Measurements from ENCODE around the gene RAB36.

RAB36 gene

GRCh38 chr22:23199159-23199558 lies 53.9 kb downstream of the RAB36 start:
- Histone ChIP-seq H3K9me2 (replicated peaks; ENCODE audit: low read depth, low read length) (no peaks in the 10 kb centered on the region), H3K9me3 (ENCODE audit: insufficient read depth, low read depth, low read length) (no peaks in the 10 kb centered on the region), H3K4me2 (ENCODE audit: low read depth, low read length, poor library complexity, severe bottlenecking) (no peak overlapping the region), H4K20me1 (ENCODE audit: insufficient read depth, low read length, poor library complexity, severe bottlenecking) (peaks cover 95% of the 10 kb centered on the region), H3K27me3 (ENCODE audit: insufficient read depth, low read length, poor library complexity, severe bottlenecking) (no peaks in the 10 kb centered on the region), H3K4me3 (ENCODE audit: low read length, poor library complexity, severe bottlenecking) (no peak overlapping the region), H3K79me2 (ENCODE audit: insufficient read depth, low read length) (peaks cover 100% of the 10 kb centered on the region), H3F3A (ENCODE audit: low read depth) (no peaks in the 10 kb centered on the region), H2AFZ (ENCODE audit: low read length) (no peak overlapping the region), H3K4me1 (ENCODE audit: insufficient read depth, low read length, poor library complexity, severe bottlenecking) (peaks cover 7% of the 10 kb centered on the region), H3K36me3 (ENCODE audit: insufficient read depth, low read length) (peaks cover 80% of the 10 kb centered on the region), H3K9ac (ENCODE audit: low read depth, low read length, poor library complexity, severe bottlenecking) (no peak overlapping the region)
- TF ChIP-seq EZH2phosphoT487 (IDR thresholded peaks at IDR 0.05; ENCODE audit: borderline replicate concordance) = no peak

- H3K4me1 ChIP-seq (ENCODE audit: insufficient read depth, low read length, poor library complexity, severe bottlenecking) = peaks cover 7% of the 10 kb centered on the region
- no peak overlapping the region for H2AFZ ChIP-seq (ENCODE audit: low read length)
- H3K27me3 ChIP-seq (ENCODE audit: insufficient read depth, low read length, poor library complexity, severe bottlenecking) = no peaks in the 10 kb centered on the region
- no peak overlapping the region for H3K4me2 ChIP-seq (ENCODE audit: low read depth, low read length, poor library complexity, severe bottlenecking)
- no peak for TF ChIP-seq EZH2phosphoT487 (IDR thresholded peaks at IDR 0.05; ENCODE audit: borderline replicate concordance)
- no peak for TF ChIP-seq CTCF (conservative IDR thresholded peaks at IDR 0.05; ENCODE audit: low read length)
- no peaks in the 10 kb centered on the region for H3K9me2 ChIP-seq (replicated peaks; ENCODE audit: low read depth, low read length)
- H3K9me3 ChIP-seq (ENCODE audit: insufficient read depth, low read depth, low read length) = no peaks in the 10 kb centered on the region
- peaks cover 100% of the 10 kb centered on the region for H3K79me2 ChIP-seq (ENCODE audit: insufficient read depth, low read length)
- H4K20me1 ChIP-seq (ENCODE audit: insufficient read depth, low read length, poor library complexity, severe bottlenecking) = peaks cover 96% of the 10 kb centered on the region
- peaks cover 88% of the 10 kb centered on the region for H3K36me3 ChIP-seq (ENCODE audit: insufficient read depth, low read length)
- no peak overlapping the region for H3K9ac ChIP-seq (ENCODE audit: low read depth, low read length, poor library complexity, severe bottlenecking)
- no peak overlapping the region for H3K4me3 ChIP-seq (ENCODE audit: low read length, poor library complexity, severe bottlenecking)
- H3F3A ChIP-seq (ENCODE audit: low read depth) = no peaks in the 10 kb centered on the region
Observed at GRCh38 chr22:23200898-23201297, 55.6 kb downstream of the RAB36 start.

GRCh38 chr22:23202812-23203451 lies 57.7 kb downstream of the RAB36 start:
- peaks cover 100% of the 10 kb centered on the region for H3K79me2 ChIP-seq (ENCODE audit: insufficient read depth, low read length)
- H3K27me3 ChIP-seq (ENCODE audit: insufficient read depth, low read length, poor library complexity, severe bottlenecking) = no peaks in the 10 kb centered on the region
- H3K4me2 ChIP-seq (ENCODE audit: low read depth, low read length, poor library complexity, severe bottlenecking) = no peak overlapping the region
- no peak overlapping the region for H3K9ac ChIP-seq (ENCODE audit: low read depth, low read length, poor library complexity, severe bottlenecking)
- no peak for TF ChIP-seq CTCF (conservative IDR thresholded peaks at IDR 0.05; ENCODE audit: low read length)
- TF ChIP-seq EZH2phosphoT487 (IDR thresholded peaks at IDR 0.05; ENCODE audit: borderline replicate concordance) = no peak
- H4K20me1 ChIP-seq (ENCODE audit: insufficient read depth, low read length, poor library complexity, severe bottlenecking) = peaks cover 91% of the 10 kb centered on the region
- H3K4me3 ChIP-seq (ENCODE audit: low read length, poor library complexity, severe bottlenecking) = no peak overlapping the region
- no peaks in the 10 kb centered on the region for H3K4me1 ChIP-seq (ENCODE audit: insufficient read depth, low read length, poor library complexity, severe bottlenecking)
- H3K36me3 ChIP-seq (ENCODE audit: insufficient read depth, low read length) = peaks cover 81% of the 10 kb centered on the region; the same call in 1 of the 2 replicates
- H3K9me2 ChIP-seq (replicated peaks; ENCODE audit: low read depth, low read length) = no peaks in the 10 kb centered on the region
- no peak overlapping the region for H2AFZ ChIP-seq (ENCODE audit: low read length)
- no peaks in the 10 kb centered on the region for H3F3A ChIP-seq (ENCODE audit: low read depth)
- H3K9me3 ChIP-seq (ENCODE audit: insufficient read depth, low read depth, low read length) = no peaks in the 10 kb centered on the region
